B cell (primary cell): ENCODE measurements around the gene CAMTA1. TPM values are rescaled to one million over a fixed set of nuclear protein-coding genes. Genes with fewer than 3 reads are reported as not detected.

Experiments used
- ATAC-seq: fragments of 200-7000 bp; cut with Tn5 transposase; one replicate; pipeline ENCODE4 v1.10.0; 2021; ENCODE audit warnings: low read depth, mild to moderate bottlenecking, moderate number of reproducible peaks, moderate library complexity
- CTCF ChIA-PET: fragments of 350-600 bp; sonication (Branson Sonifier 250); formaldehyde crosslinking; loops from one replicate; lab custom pipeline; 2021; ENCODE audit warnings: antibody characterized with exemption, inconsistent platforms; lab: Charles Lee
- POLR2A ChIA-PET: fragments of 350-600 bp; sonication (Branson Sonifier 250); formaldehyde crosslinking; loops from one replicate; lab custom pipeline; 2021; ENCODE audit warnings: antibody characterized with exemption; lab: Charles Lee
- DNase-seq: peaks from one replicate; pipeline ENCODE4 v3.0.0; 2013
- H2AFZ ChIP-seq: 2 replicates; pipeline ENCODE4 v1.6.1; 2012; ENCODE audit warnings: mild to moderate bottlenecking, low read depth, low read length; ENCODE audit not compliant: insufficient read depth, poor library complexity, severe bottlenecking
- H3K27ac ChIP-seq, 2 donors: 1 replicate in 1 of 2; 2 replicates in 1 of 2; pipeline ENCODE4 v1.5.1; 2012 to 2013; ENCODE audit warnings: low read length in 2 of 2, mild to moderate bottlenecking in 2 of 2, moderate library complexity in 1 of 2
- H3K27me3 ChIP-seq, 4 experiments: fragments of 200-600 bp in 1 of 4; sonication (generic) in 1 of 4; replicated peaks in 1 of 4; 1 replicate in 2 of 4; 2 replicates in 2 of 4; pipeline versions ENCODE4 v1.6.1 to v1.7.0; 2013 to 2016; ENCODE audit warnings: low read length in 3 of 4, mild to moderate bottlenecking in 2 of 4, mixed read lengths in 1 of 4, moderate library complexity in 1 of 4; ENCODE audit not compliant: insufficient read depth in 4 of 4, control insufficient read depth in 3 of 4; ENCODE audit errors: control extremely low read depth in 1 of 4
- H3K36me3 ChIP-seq, 2 experiments: replicated peaks in 1 of 2; 1 replicate in 1 of 2; 2 replicates in 1 of 2; pipeline versions ENCODE4 v1.6.1 to v1.7.1; 2013; ENCODE audit warnings: low read length in 1 of 2; ENCODE audit not compliant: insufficient read depth in 2 of 2, control insufficient read depth in 1 of 2; ENCODE audit errors: control extremely low read depth in 1 of 2, extremely low read depth in 1 of 2
- H3K4me1 ChIP-seq, 2 donors: fragments of 200-600 bp in 1 of 2; sonication (generic) in 1 of 2; 1 replicate in 1 of 2; 2 replicates in 1 of 2; pipeline versions ENCODE4 v1.5.1 to v1.6.1; 2013 to 2017; ENCODE audit warnings: low read length in 2 of 2; ENCODE audit not compliant: control insufficient read depth in 2 of 2, insufficient read depth in 2 of 2
- H3K4me2 ChIP-seq: replicated peaks from 2 replicates; pipeline ENCODE3; 2012; ENCODE audit warnings: mild to moderate bottlenecking, low read depth, low read length; ENCODE audit not compliant: poor library complexity, severe bottlenecking
- H3K4me3 ChIP-seq, 5 experiments: fragments of 200-600 bp in 1 of 5; sonication (generic) in 1 of 5; 1 replicate in 3 of 5; 2 replicates in 2 of 5; pipeline versions ENCODE4 v1.5.1 to v1.7.0; 2011 to 2016; ENCODE audit warnings: low read length in 4 of 5, mild to moderate bottlenecking in 4 of 5, low read depth in 2 of 5, control low read depth in 1 of 5, moderate library complexity in 1 of 5; ENCODE audit not compliant: insufficient read depth in 1 of 5; ENCODE audit errors: control extremely low read depth in 1 of 5, extremely low read depth in 1 of 5
- H3K79me2 ChIP-seq: fragments of 200-600 bp; sonication (generic); one replicate; pipeline ENCODE4 v1.6.0; 2016; ENCODE audit warnings: low read length; ENCODE audit not compliant: control insufficient read depth, insufficient read depth
- H3K9ac ChIP-seq: fragments of 200-600 bp; sonication (generic); 2 replicates; pipeline ENCODE4 v1.6.1; 2017; ENCODE audit warnings: mild to moderate bottlenecking, low read length, moderate library complexity
- H3K9me3 ChIP-seq, 3 donors: one replicate each; pipeline versions ENCODE4 v1.6.1 to v1.7.1; 2013; ENCODE audit warnings: low read length in 2 of 3; ENCODE audit not compliant: control insufficient read depth in 2 of 3, insufficient read depth in 1 of 3; ENCODE audit errors: control extremely low read depth in 1 of 3
- H4K20me1 ChIP-seq: 2 replicates; pipeline ENCODE4 v1.6.0; 2012; ENCODE audit warnings: mild to moderate bottlenecking, low read length; ENCODE audit not compliant: insufficient read depth, control insufficient read depth, poor library complexity, severe bottlenecking
- H3K27ac Mint-ChIP-seq: one replicate; pipeline ENCODE4 v1.8.0; 2021; ENCODE audit warnings: mixed read lengths
- H3K27me3 Mint-ChIP-seq: one replicate; pipeline ENCODE4 v1.8.0; 2021; ENCODE audit warnings: mixed read lengths
- H3K4me1 Mint-ChIP-seq: one replicate; pipeline ENCODE4 v1.8.0; 2021; ENCODE audit warnings: mixed read lengths
- H3K4me3 Mint-ChIP-seq: one replicate; pipeline ENCODE4 v1.8.0; 2021; ENCODE audit warnings: mixed read lengths
- H3K9me3 Mint-ChIP-seq: one replicate; pipeline ENCODE4 v1.8.0; 2022; ENCODE audit warnings: mixed read lengths; ENCODE audit not compliant: insufficient read depth
- EZH2 ChIP-seq: IDR thresholded peaks from 2 replicates; pipeline ENCODE4 v1.6.1; 2012; ENCODE audit warnings: borderline replicate concordance, low read depth, mild to moderate bottlenecking, moderate library complexity, low read length; ENCODE audit not compliant: insufficient read depth, poor library complexity, severe bottlenecking
- WGBS: methylation state at CpG from one replicate; pipeline ENCODE4 v1.1.5; 2013; ENCODE audit warnings: missing lambda C conversion rate; ENCODE audit not compliant: insufficient coverage; 5-methylcytosine and 5-hydroxymethylcytosine counted together
- intact Hi-C: fragments of 100-400 bp; cut with micrococcal nuclease; formaldehyde crosslinking; loops from one replicate; pipeline ENCODE4 v1.10.0; 2022
- polyA plus RNA-seq: library from polyadenylated mRNA; depleted of rRNA; stranded (reverse); fragments of >200 nt; gene quantifications from 2 replicates; pipeline ENCODE4 v1.2.3, GENCODE V29; 2012
- total RNA-seq, 2 donors: library from RNA; stranded (reverse); fragments of 120-200 nt in 1 of 2; gene quantifications; 1 replicate in 1 of 2; 2 replicates in 1 of 2; pipeline versions ENCODE4 v1.2.3 to v1.2.4, GENCODE V29; 2013 to 2022
- TF ChIP-seq, protein P1 (sequence below): fragments of 200-600 bp; IDR thresholded peaks from one replicate; pipeline ENCODE4 v1.8.0; 2022; ENCODE audit warnings: antibody characterized with exemption, mild to moderate bottlenecking

CAMTA1 gene
- total and polyA plus RNA-seq, 2 donors (not counting 1 experiment from before 2014, with no cell fraction given), result 42.2 to 45.7 TPM

DNA sequence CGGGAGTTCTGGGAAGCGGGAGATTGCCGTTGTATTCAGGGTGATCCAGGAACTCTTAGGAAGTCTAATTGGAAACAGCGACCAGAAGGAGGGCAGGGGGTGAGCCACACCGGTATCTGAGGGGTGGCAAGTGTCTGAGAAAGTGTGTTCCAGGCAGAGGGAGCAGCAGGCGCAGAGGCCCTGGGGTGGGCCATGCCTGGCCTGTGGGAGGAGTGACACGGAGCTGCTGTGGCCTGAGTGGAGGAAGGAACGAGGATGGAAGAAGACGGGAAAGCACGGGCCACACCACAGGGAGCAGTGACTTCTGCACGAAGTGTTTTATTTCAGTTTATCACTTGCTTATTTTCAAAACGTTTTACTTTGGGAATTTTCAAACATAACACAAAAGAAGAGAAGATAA lies 1010.2 kb downstream of the CAMTA1 start:
- 96% methylated on average over 6 of the region's 12 CpGs for WGBS
- intact Hi-C loops, result no loop called here
- no peaks in the 10 kb centered on the region for H3K27me3 ChIP-seq
- no peak overlapping the region for H3K4me3 ChIP-seq
- ChIA-PET CTCF (no interaction called here), POLR2A (no interaction called here)
- H3K9ac ChIP-seq, result no peak overlapping the region
- no peak overlapping the region for H2AFZ ChIP-seq
- H3K9me3 ChIP-seq, result peaks cover 1 to 14% (median 12%) of the 10 kb centered on the region in 3 donors
- no peaks in the 10 kb centered on the region for H3K79me2 ChIP-seq
- no peaks in the 10 kb centered on the region for H3K27me3 Mint-ChIP-seq
- H3K4me1 Mint-ChIP-seq, result no peaks in the 10 kb centered on the region
- no peak for TF ChIP-seq EZH2
- TF ChIP-seq, protein P1, sequence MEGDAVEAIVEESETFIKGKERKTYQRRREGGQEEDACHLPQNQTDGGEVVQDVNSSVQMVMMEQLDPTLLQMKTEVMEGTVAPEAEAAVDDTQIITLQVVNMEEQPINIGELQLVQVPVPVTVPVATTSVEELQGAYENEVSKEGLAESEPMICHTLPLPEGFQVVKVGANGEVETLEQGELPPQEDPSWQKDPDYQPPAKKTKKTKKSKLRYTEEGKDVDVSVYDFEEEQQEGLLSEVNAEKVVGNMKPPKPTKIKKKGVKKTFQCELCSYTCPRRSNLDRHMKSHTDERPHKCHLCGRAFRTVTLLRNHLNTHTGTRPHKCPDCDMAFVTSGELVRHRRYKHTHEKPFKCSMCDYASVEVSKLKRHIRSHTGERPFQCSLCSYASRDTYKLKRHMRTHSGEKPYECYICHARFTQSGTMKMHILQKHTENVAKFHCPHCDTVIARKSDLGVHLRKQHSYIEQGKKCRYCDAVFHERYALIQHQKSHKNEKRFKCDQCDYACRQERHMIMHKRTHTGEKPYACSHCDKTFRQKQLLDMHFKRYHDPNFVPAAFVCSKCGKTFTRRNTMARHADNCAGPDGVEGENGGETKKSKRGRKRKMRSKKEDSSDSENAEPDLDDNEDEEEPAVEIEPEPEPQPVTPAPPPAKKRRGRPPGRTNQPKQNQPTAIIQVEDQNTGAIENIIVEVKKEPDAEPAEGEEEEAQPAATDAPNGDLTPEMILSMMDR, result no peak
- H3K9me3 Mint-ChIP-seq, result peaks cover 2% of the 10 kb centered on the region
- no peaks in the 10 kb centered on the region for H4K20me1 ChIP-seq
- ATAC-seq, result no peak
- no peak overlapping the region for H3K27ac ChIP-seq
- H3K27ac Mint-ChIP-seq, result no peak overlapping the region
- H3K4me3 Mint-ChIP-seq, result no peak overlapping the region
- H3K4me1 ChIP-seq, result no peaks in the 10 kb centered on the region
- no peak for DNase-seq
- H3K36me3 ChIP-seq, result no peaks in the 10 kb centered on the region
- H3K4me2 ChIP-seq, result no peak overlapping the region

DNA sequence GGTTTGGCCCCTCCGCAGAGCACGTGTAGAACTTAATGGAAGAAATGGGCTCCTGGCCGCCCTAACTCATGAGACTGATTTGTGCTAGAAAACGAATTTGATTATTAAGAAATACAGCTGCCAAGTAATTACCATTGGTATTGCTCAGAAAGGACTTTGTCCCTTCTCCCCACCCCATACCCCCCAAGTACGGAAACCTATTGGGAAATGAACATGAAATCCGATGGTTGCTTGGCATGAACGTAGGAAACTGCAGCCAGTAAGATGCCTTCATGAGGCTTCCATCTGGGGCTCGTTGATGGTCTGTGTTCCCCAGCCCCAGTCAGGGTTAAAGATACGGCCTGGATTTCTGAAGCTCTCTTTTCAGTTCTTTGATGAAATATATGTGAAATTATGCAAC lies 1020.2 kb downstream of the CAMTA1 start:
- no peak overlapping the region for H2AFZ ChIP-seq
- Mint-ChIP-seq H3K9me3 (no peaks in the 10 kb centered on the region), H3K4me3 (no peak overlapping the region), H3K27ac (no peak overlapping the region), H3K27me3 (no peaks in the 10 kb centered on the region), H3K4me1 (no peaks in the 10 kb centered on the region)
- intact Hi-C loops, result no loop called here
- TF ChIP-seq, protein P1, result no peak
- no peak for TF ChIP-seq EZH2
- DNase-seq, result no peak
- H3K27ac ChIP-seq, result no peak overlapping the region
- ATAC-seq, result no peak
- no peak overlapping the region for H3K9ac ChIP-seq
- WGBS, result 86% methylated on average over 2 of the region's 9 CpGs
- H3K27me3 ChIP-seq, result no peaks in the 10 kb centered on the region
- H3K36me3 ChIP-seq, result peaks cover 0 to 9% of the 10 kb centered on the region in 2 experiments
- ChIA-PET CTCF (no interaction called here), POLR2A (no interaction called here)
- H3K4me2 ChIP-seq, result no peak overlapping the region
- no peaks in the 10 kb centered on the region for H4K20me1 ChIP-seq
- H3K4me1 ChIP-seq, result no peaks in the 10 kb centered on the region
- no peaks in the 10 kb centered on the region for H3K79me2 ChIP-seq
- H3K4me3 ChIP-seq, result no peak overlapping the region
- H3K9me3 ChIP-seq, result no peaks in the 10 kb centered on the region
